NCI-H69 (cell line): Measurements from ENCODE around the gene BCL11A.

ENCODE experiments used
- DNase-seq: peaks from one replicate; lab custom pipeline; 2025; lab: John Stamatoyannopoulos, UW

Gene BCL11A

DNA sequence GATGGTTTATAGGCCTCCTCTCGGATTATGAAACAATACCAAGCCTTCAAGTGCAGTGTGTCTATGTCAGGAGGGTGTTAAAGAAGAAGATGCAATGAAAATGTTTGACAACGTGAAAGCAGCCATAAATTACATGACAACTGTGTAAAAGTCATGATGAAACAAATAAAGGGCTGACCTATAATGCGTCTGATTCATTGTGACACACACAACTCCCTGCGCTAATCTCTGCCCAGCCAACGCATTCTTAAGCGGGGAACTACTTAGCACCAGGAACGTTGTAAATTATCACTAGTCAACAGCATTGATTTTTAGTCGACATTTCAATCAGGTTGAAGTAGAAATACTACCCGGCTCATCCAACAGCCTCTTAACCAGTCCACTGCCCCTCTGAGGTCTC is 26.8 kb downstream of the BCL11A start:
- no peak for DNase-seq

DNA sequence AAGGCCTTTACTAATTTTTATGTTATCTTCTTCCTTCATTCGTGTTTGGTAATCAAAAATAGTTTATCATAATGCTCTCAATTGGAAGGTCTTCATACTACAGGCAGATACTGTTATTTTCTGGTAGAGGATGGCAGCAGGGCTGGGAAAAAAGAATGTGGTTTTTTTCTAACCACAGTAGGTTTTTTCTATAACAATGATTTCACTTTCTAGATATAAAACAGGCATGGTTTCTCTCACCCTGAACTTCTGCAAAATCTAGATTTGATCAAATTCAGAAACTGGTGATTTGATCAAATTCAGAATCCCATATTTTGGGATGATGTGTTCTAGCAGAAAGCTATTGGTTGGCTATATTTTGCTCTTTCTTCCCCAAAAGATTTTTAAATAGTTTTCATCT is 27.6 kb downstream of the BCL11A start:
- DNase-seq: no peak

- no peak for DNase-seq
These were observed 28.6 kb downstream of the BCL11A start for GRCh38 chr2:60524874-60525273.

DNA sequence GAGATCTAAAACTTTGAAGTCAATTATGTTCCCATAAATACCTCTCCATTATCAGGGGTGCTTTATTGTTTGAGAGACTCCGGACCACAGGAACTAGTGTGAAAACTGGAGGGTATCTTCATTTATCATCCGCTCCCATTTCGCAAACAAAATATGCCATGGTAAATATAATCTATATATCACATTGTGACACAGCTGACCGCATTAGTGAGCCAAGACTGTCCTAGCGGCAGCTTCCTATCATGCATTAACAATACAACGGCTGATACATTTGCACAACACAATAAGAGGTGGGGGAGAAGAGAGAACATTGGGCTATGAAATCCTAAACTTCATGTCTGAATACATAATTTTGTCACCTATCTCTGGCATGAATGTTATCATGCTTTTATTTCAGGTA is 29.5 kb downstream of the BCL11A start:
- no peak for DNase-seq

DNA sequence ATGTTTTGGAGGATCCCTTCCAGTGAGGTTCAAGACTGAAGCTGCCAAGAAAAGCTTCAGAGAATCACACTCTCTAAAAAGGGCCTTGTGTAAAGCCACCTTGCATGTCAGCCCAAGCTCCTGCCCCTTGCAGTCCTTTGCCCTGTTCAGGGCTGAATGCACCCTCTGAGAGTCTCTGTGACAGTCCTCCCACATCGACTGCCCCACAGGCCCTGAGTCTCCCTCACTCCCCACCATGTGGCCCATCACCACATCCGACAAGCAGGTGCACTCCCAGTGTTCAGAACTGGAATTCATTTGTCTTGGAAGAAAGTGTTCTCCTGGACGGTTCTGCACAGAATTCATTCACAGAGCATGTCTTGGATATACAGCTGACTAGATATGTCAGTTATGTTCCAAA is 31.0 kb downstream of the BCL11A start:
- DNase-seq: no peak

DNA sequence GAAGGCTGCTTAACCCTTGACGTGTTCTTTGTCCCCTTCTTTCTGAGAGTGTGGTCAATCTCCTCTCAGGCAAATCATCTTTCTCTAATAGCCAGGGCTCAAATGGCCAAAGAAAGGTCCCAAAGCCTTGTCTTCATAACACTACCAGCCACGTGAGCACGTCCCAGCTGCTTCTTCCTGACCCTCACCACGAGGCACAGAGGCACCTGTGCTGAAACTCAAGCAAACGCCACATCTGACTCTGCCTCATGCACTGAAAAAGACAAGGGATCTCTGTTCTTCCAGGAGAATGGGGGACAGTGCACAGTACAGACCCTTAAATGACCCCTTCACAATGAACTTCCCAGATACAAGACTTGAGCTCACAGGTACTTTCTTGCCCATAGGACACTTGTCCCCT is 31.8 kb downstream of the BCL11A start:
- no peak for DNase-seq

GRCh38 chr2:60520917-60521539 is 32.4 kb downstream of the BCL11A start:
- DNase-seq: no peak

- DNase-seq: no peak
These were observed 33.1 kb downstream of the BCL11A start for GRCh38 chr2:60520151-60520876.

GRCh38 chr2:60519231-60519863 is 34.1 kb downstream of the BCL11A start:
- no peak for DNase-seq

DNA sequence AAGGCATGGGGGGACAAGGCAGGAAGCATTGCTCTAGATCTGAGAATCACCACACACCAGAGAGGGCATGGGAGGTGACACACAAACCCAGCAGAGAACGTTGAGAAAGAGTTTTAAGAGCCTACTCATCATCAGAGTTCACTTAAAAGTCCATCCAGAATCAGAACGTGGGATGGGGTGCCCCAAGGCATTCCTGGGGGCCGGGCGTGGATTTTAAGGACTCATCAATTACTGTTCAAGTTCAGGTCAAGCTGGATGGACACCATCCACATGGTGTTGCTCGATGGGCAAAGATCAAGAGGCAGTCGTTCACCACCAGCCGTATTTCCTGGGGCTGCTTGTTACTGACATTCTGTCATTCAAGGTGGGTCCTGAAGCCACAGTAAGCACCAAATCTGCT is 34.9 kb downstream of the BCL11A start:
- DNase-seq: no peak

- DNase-seq: no peak
These were observed 36.0 kb downstream of the BCL11A start for GRCh38 chr2:60517446-60517845.

DNA sequence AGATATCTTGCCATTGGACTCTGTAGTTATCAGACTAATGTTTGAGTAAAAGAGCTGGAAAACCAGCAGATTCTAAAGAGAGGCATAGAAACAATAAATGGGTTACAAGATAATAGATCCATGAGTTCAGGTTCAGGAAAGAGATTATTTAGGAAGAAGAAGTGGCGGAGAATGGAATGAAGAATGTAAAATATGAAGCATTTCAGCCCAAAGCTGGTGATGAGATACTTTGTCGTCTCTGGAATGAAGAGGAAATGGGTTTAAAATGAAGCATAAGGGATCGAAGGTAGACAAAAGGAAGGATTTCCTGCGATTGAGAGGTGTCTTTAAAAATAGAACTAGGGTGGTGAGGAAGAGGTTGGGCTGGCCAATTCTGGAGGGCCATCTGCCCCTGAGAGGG is 36.6 kb downstream of the BCL11A start:
- DNase-seq: no peak

DNA sequence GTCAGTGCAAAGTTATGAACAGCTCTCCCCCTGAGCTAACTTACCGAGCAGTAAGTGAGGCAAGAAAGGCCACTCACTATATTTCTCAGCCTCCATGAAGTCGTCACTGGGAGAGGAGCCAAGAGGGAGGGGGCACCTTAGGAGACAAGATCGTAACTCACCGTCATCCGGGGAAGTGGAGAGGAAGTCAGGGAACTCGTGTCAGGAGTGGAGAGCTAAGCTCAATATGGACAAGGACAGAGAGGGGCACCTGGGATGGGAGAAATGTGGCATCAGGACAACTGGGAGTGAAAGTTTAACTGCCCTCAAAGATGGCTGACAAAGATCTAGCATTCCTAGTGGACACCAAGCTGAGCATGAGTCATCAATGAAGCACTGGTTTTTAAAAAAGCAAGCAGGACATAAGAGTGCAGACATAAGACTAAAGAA is 37.1 kb downstream of the BCL11A start:
- peak; percentile 47 for DNase-seq

DNA sequence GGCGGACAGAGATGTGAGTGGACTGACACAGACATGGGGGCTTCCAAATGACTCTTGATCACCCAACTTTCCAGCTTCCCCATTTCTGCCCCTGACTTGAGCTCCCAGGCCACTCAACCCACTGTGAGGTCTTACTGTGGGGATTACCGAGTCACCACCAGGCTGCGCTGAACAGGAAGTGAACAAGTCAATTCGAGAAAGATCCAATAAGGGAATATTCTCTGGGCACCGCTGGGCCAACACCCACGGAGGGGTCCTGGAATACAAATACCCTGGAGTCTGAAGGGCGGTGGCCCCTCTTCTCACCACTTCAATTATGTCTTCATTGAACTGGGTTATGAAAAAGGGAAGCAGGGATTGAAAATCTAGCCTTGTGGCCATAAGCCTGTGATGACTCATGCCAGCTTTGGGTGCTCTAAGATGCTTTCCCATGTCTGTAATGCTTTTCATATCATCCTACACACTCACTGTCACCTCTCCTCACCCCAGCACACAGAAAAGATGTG is 37.7 kb downstream of the BCL11A start:
- DNase-seq: peak; percentile 1

DNA sequence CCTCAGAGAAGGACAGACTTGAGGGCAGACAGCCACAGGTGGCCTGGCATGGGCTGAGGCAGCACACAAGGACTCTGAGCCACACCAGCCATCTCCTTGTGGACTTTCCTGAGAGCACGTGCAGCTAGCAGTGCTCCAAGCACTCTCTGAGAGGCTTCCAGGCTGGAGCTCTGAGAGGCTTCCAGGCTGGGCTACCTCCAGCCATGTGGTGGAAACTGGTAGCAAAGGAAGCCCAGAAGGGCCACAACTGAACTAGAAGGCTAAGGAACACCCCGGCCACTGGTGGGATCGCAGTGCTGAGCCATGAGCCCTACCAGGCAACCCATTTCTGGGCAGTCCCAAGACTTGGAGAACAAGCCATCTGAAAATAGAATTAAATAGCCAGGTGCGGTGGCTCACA is 39.5 kb downstream of the BCL11A start:
- DNase-seq: no peak

DNA sequence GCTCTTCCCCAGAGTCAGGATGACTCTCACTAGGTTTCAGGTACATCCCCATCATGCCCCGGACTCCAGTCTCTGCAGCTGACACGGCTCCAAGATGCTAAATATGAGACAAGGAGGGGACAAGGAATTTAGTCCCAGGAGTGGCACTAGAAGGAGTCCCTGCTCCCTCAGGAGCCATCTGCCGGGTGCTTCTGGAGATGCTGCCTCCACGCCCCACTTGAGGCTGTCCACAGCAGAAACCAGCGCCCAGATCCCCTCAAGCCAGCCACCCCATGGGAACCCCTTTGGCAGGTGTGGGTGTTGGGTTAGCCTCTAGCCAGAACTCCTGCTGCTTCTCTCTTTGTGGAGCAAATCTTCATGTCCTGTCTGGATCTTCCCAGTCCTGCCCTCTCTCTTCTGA is 40.3 kb downstream of the BCL11A start:
- no peak for DNase-seq

DNA sequence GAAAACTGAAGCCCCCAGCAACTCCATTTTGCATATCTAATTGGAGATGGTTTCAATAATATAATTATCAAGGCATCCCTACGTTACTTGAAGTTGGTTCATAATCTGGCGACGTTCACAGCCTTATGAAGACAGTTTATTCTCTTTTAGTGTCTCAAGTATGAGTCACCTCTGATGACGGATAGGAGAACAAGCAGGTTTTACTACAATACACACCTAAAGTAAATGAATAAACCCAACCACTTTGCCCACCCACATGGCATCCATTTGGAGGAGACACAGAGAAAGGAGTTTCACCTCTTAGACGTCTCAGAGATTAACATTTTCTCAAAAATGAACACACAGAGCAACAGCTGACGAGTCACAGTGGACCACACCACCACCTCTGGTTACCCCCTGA is 40.8 kb downstream of the BCL11A start:
- no peak for DNase-seq

DNA sequence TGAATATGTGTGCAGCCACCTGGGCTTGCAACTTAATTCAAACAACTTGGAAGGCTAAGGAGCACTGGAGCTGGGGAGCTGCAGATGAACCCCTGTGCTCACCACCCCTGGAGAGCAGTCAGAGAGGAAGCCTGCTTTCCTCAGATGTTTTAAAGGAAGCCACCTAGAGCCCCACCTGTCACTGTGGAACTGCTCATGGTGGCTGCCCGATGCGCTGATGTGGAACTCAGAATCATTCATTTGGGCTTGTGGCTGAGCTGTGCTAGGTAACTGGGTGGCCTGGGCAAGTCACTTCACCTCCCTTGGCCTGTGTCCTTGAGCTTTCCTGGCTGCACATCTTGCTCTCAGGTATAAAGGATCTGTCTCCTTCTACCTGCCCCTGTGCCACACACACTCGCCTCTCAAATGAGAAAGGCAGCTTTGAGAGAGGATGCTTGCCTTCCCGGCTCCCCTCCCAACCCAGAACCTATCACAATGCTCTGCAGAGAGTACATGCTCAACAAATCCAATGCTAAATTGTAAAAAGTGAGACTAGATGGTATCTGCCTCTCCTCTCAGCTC is 41.3 kb downstream of the BCL11A start:
- no peak for DNase-seq

DNA sequence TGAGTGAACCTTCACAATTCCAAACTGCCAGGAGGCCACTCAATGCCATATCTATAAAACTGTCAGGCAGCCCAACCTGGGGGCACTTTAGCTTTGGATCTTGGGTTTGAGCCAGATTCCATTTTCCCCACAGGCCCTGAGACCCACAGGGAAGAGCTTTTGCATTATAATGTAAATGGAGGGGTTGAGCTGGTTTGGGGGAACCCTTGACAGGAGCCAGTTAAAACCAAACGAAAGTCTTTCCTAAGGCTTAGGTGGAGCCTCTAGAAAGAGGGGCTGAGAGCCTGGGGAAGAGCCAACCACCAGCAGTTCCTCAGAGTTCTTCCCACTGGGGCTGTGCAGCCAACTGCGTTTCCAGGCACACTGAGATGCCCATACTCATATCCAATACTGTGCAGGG is 42.7 kb downstream of the BCL11A start:
- DNase-seq: peak; percentile 56

DNA sequence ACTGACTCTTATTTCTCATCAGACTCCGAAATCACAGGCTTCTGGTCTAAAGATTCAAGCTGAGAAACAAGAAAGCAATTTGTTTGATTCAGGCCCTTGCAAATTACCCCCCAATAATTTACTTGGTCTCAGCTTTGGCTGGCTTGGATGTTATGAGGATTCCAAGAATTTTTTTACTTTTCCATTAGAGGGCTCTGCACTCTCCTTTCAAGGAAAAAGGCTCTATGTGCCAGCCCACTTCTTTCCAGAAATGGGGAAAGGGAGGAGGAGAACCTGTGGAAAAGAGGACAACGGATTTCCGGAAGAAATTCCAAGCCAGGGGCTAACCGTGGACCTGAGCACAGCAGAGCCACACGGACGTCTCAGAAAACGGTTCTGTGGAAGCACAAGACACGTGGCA is 44.4 kb downstream of the BCL11A start:
- DNase-seq: no peak

DNA sequence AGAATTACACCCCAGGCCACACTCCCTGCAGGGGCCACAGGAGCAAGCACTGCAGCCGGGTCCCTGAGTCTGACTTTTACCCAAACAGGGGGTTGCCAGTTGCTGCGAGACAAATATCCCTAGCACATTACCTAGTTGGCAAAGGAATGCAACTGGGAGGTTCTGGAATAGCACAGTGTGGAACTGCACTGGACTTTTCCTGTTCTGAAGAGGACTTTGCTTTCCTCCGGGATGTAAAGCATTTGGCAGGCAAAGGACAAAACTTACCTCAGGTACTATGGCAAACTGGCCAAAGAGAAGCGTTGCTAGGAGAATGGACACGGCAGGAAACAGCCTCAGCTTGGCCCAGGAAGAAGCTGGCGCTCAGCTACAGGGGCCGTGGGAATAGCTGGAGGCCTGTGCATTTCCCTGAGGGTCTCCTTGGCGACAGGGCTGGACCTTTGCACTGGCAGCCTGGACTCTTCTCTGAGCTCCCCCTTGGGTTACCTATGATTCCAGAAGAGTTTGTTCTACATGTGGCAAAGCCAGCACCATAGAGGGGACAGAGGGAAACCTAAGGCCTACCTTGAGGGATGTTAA is 45.0 kb downstream of the BCL11A start:
- DNase-seq: peak; percentile 5

- DNase-seq: peak; percentile 5
These were observed 46.1 kb downstream of the BCL11A start for GRCh38 chr2:60507211-60507965.
